ENCODE results near the gene CCNG1. TPM values are rescaled to one million over a fixed set of nuclear protein-coding genes. Genes with fewer than 3 reads are reported as not detected.

CCNG1 gene
- total RNA-seq, 2 donors from 2014 or later = 58.8 to 90.1 TPM

DNA sequence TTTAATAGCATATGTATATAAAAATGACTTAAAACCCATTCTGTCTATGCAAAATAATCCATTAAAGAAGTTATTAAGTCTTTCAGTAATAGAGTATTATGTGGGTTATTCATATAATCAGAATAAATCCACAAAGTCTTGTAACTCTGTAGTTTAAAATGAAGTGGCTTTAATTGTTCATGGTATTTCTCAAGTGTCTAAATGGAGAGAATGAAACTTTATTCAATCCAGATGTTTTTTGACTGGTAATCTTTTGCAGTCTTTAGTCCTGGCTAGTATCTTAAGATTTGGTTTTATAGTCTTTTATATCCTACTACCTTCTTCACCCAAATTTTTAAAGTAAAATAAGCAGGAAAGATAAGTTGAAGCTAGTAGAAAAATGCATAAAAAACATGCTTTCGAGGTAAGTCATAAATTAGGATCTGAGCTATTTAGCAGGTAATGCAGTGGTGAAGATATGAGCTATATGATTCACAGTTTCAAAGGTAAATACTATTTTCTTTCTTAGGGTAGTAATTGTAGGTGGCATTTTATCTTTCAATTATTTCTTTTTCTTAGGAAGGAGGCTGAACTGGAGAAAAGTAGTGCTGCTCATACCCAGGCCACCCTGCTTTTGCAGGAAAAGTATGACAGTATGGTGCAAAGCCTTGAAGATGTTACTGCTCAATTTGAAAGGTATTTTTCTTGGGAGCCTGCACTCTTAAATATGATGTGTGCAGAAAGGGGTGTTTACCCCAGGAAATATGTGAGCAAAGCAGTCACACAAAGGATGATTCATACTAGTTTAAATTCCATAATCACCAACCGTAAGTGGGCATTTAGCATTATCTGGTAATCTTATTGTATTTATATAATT lies 41.0 kb downstream of the CCNG1 start:
- Histone ChIP-seq H3K4me1 (no peaks in the 10 kb centered on the region), H3K27ac (no peak overlapping the region), H3K4me3 (no peak overlapping the region), H3K9me3 (no peaks in the 10 kb centered on the region), H3K36me3 (no peaks in the 10 kb centered on the region), H3K27me3 (no peaks in the 10 kb centered on the region)
- no peak for DNase-seq (ENCODE audit: low spot score)
- TF ChIP-seq, protein P1, sequence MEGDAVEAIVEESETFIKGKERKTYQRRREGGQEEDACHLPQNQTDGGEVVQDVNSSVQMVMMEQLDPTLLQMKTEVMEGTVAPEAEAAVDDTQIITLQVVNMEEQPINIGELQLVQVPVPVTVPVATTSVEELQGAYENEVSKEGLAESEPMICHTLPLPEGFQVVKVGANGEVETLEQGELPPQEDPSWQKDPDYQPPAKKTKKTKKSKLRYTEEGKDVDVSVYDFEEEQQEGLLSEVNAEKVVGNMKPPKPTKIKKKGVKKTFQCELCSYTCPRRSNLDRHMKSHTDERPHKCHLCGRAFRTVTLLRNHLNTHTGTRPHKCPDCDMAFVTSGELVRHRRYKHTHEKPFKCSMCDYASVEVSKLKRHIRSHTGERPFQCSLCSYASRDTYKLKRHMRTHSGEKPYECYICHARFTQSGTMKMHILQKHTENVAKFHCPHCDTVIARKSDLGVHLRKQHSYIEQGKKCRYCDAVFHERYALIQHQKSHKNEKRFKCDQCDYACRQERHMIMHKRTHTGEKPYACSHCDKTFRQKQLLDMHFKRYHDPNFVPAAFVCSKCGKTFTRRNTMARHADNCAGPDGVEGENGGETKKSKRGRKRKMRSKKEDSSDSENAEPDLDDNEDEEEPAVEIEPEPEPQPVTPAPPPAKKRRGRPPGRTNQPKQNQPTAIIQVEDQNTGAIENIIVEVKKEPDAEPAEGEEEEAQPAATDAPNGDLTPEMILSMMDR (IDR thresholded peaks at IDR 0.05) = no peak

DNA sequence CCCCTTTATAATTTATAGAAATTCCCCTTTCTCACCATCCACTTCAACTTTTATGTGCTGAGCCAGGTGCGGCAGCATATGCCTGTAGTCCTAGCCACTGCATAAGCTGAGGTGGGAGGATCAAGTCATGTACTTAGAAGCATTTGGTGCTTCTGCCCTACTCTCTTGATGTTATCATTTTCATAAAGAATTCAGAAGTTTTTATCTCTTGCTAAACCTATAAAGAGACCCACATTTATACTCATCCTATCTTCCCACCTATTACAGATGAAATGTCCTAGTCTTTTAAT lies 41.5 kb downstream of the CCNG1 start:
- TF ChIP-seq, protein P1 (IDR thresholded peaks at IDR 0.05) = no peak
- no peak for DNase-seq (ENCODE audit: low spot score)

GRCh38 chr5:163489055-163489744 lies 51.8 kb downstream of the CCNG1 start:
- no peak overlapping the region for H3K4me3 ChIP-seq
- no peaks in the 10 kb centered on the region for H3K36me3 ChIP-seq
- TF ChIP-seq, protein P1 (IDR thresholded peaks at IDR 0.05) = no peak
- H3K27ac ChIP-seq = no peak overlapping the region
- no peaks in the 10 kb centered on the region for H3K4me1 ChIP-seq
- no peaks in the 10 kb centered on the region for H3K9me3 ChIP-seq
- no peak for DNase-seq (ENCODE audit: low spot score)
- H3K27me3 ChIP-seq = no peaks in the 10 kb centered on the region

More for the DNA sequence above, 41.5 kb downstream of the CCNG1 start:
- H3K36me3 ChIP-seq = no peaks in the 10 kb centered on the region
- no peaks in the 10 kb centered on the region for H3K4me1 ChIP-seq
- H3K4me3 ChIP-seq = no peak overlapping the region
- no peaks in the 10 kb centered on the region for H3K9me3 ChIP-seq
- no peaks in the 10 kb centered on the region for H3K27me3 ChIP-seq
- no peak overlapping the region for H3K27ac ChIP-seq

DNA sequence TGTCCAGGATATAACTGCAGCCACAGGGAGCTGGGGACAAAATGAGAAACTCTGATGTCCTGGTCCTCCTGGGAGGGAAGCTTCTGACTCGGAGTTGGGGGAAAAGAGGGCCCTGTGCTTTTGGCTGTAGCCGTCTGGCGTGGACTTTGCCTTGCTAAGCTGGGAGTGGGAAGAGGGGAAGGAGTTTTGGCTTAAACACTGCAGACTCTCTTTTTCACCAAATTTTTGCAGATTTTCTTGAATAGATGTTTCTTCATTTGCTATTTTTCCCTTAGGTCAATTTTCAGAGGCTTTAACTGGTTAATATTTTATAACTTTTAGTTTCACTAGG lies 52.3 kb downstream of the CCNG1 start:
- H3K4me3 ChIP-seq = no peak overlapping the region
- no peaks in the 10 kb centered on the region for H3K9me3 ChIP-seq
- no peak for DNase-seq (ENCODE audit: low spot score)
- no peaks in the 10 kb centered on the region for H3K4me1 ChIP-seq
- no peaks in the 10 kb centered on the region for H3K27me3 ChIP-seq
- no peaks in the 10 kb centered on the region for H3K36me3 ChIP-seq
- TF ChIP-seq, protein P1 (IDR thresholded peaks at IDR 0.05) = no peak
- H3K27ac ChIP-seq = no peak overlapping the region

Other genes with a start within 250 kb of the CCNG1 start
- gene NUDCD2, start 22.5 kb downstream of the CCNG1 start, total RNA-seq = 1 to 10 TPM; 2.0 to 2.5 TPM
- 1 to 10 TPM in 1 of 2 donors, under 1 TPM in 1; 0.43 to 2.0 TPM for gene HMMR, start 23.0 kb downstream of the CCNG1 start, total RNA-seq
- 10 to 100 TPM; 47.6 to 84.7 TPM for gene MAT2B, start 68.0 kb downstream of the CCNG1 start, total RNA-seq

Data from right atrium auricular region (tissue), 2 donors.